Transverse colon (tissue), 4 donors: ENCODE data around the gene TLE3. TPM values are rescaled to one million over a fixed set of nuclear protein-coding genes. Genes with fewer than 3 reads are reported as not detected.
A peak's percentile ranks its signal among the peaks of the same experiment; 100 is the strongest.

Experiments used
- DNase-seq: peaks from one replicate; pipeline ENCODE4 v3.0.0-alpha.2; 2019
- H3K27ac ChIP-seq, 4 donors: fragments of 200-600 bp; sonication (generic); 2 replicates each; pipeline ENCODE4 v1.5.1; 2016 to 2018; ENCODE audit warnings: inconsistent platforms in 4 of 4
- H3K27me3 ChIP-seq: fragments of 200-600 bp; sonication (generic); 2 replicates; pipeline ENCODE4 v1.5.1; 2017; ENCODE audit warnings: inconsistent platforms
- H3K36me3 ChIP-seq, 4 donors: fragments of 200-600 bp; sonication (generic); 2 replicates each; pipeline ENCODE4 v1.5.1; 2017 to 2019; ENCODE audit warnings: inconsistent platforms in 4 of 4
- H3K4me1 ChIP-seq, 4 donors: fragments of 200-600 bp; sonication (generic); 2 replicates each; pipeline ENCODE4 v1.5.1; 2017 to 2020; ENCODE audit warnings: inconsistent platforms in 4 of 4
- H3K4me3 ChIP-seq, 4 donors: fragments of 200-600 bp; sonication (generic); 1 replicate in 1 of 4; 2 replicates in 3 of 4; pipeline versions ENCODE4 v1.5.1 to v1.6.1; 2017 to 2019; ENCODE audit warnings: inconsistent platforms in 4 of 4
- H3K9me3 ChIP-seq, 2 donors: fragments of 200-600 bp; sonication (generic); 2 replicates each; pipeline ENCODE4 v1.5.1; 2017 to 2019; ENCODE audit warnings: inconsistent platforms in 2 of 2
- EP300 ChIP-seq: sonication (generic); formaldehyde crosslinking; IDR thresholded peaks from one replicate; pipeline ENCODE4 v1.6.1; 2017; ENCODE audit warnings: antibody characterized with exemption, low read depth
- POLR2A ChIP-seq: fragments of 450-650 bp; IDR thresholded peaks from one replicate; pipeline ENCODE4 v1.6.1; 2016; ENCODE audit warnings: antibody characterized with exemption, mild to moderate bottlenecking, moderate library complexity
- POLR2AphosphoS5 ChIP-seq, 3 donors: sonication (generic); formaldehyde crosslinking; IDR thresholded peaks; one replicate each; pipeline ENCODE4 v1.6.1; 2016; ENCODE audit warnings: antibody characterized with exemption in 3 of 3
- WGBS, 2 donors: methylation state at CpG; one replicate each; pipeline ENCODE4 v1.1.5; 2018; ENCODE audit warnings: low coverage in 1 of 2; 5-methylcytosine and 5-hydroxymethylcytosine counted together
- in situ Hi-C, 4 donors: fragments of 200-750 bp; cut with MboI; loops; one replicate each; pipeline versions ENCODE4 v1.15.0 to v1.15.1; 2017; ENCODE audit warnings: low sequenced_read_pairs in 3 of 4, low pct_ligation_motif_present in 1 of 4, low pct_unique_long_range_greater_than_20kb in 1 of 4
- intact Hi-C: fragments of 100-400 bp; cut with DNase I; formaldehyde crosslinking; loops from one replicate; pipeline ENCODE4 v1.15.1; 2023; ENCODE audit warnings: low total_unique reads
- total RNA-seq, 4 donors: library from RNA; depleted of rRNA; stranded (reverse); fragments of >200 nt; gene quantifications; one replicate each; pipeline ENCODE4 v1.1.0, GENCODE V29; 2016
- TF ChIP-seq, protein P1 (sequence below), 5 experiments: fragments of 200-600 bp in 3 of 5; fragments of 450-650 bp in 2 of 5; sonication (generic) in 3 of 5; IDR thresholded peaks; 1 replicate in 2 of 5; 2 replicates in 3 of 5; pipeline ENCODE4 v1.5.1; 2016 to 2017; ENCODE audit warnings: antibody characterized with exemption in 5 of 5, inconsistent platforms in 3 of 5, mild to moderate bottlenecking in 2 of 5, moderate library complexity in 1 of 5

TLE3 gene
- total RNA-seq, 4 donors from 2014 or later, result 49.8 to 223 (median 114) TPM

DNA sequence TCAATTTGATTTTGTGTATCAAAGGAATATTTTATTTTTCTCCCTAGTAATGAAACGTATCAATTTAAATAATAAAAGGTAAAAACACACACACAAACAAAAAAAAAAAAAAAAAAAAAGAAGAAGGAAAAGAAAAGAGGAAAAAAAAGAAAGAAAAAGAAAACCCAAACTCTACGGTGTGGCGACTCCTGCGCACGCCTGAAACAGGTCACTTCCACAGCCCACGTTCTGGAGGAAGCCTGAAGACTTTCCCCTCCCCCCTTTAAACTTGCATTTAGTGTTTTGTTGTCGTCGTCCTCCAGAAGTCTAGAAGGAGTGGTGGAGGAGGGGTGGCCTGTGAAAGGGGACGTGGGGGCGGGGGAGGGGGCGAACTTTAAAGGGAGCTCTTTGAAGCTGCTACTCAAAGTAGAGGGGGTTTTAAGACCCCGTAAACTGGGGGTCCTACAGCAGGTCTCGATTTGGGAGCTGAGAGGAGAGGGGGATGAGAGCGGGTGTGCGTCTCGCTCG, 2.3 kb upstream of the TLE3 start:
- Histone ChIP-seq H3K4me3 (peak overlapping the region in 3 of 4 donors; percentile 5 to 49 (median 34)), H3K27me3 (no peaks in the 10 kb centered on the region), H3K27ac (peak overlapping the region; percentile 79 to 97 (median 96)), H3K4me1 (peaks cover 12 to 41% (median 37%) of the 10 kb centered on the region in 4 donors), H3K9me3 (no peaks in the 10 kb centered on the region), H3K36me3 (no peaks in the 10 kb centered on the region)
- intact Hi-C loops, result loop anchor here (5.0 to 10.0 kb wide), 2 partner anchors 165 to 222 kb away; no protein-coding TSS in a partner anchor
- in situ Hi-C loops, result no loop called here
- no peak for TF ChIP-seq EP300
- TF ChIP-seq POLR2AphosphoS5 (IDR thresholded peaks at IDR 0.05), result no peak
- TF ChIP-seq, protein P1, sequence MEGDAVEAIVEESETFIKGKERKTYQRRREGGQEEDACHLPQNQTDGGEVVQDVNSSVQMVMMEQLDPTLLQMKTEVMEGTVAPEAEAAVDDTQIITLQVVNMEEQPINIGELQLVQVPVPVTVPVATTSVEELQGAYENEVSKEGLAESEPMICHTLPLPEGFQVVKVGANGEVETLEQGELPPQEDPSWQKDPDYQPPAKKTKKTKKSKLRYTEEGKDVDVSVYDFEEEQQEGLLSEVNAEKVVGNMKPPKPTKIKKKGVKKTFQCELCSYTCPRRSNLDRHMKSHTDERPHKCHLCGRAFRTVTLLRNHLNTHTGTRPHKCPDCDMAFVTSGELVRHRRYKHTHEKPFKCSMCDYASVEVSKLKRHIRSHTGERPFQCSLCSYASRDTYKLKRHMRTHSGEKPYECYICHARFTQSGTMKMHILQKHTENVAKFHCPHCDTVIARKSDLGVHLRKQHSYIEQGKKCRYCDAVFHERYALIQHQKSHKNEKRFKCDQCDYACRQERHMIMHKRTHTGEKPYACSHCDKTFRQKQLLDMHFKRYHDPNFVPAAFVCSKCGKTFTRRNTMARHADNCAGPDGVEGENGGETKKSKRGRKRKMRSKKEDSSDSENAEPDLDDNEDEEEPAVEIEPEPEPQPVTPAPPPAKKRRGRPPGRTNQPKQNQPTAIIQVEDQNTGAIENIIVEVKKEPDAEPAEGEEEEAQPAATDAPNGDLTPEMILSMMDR (IDR thresholded peaks at IDR 0.05), result no peak
- TF ChIP-seq POLR2A, result no peak
- WGBS, 2 donors, result 1 to 2% methylated on average over 9 to 17 of the region's 17 CpGs
- DNase-seq, result no peak

DNA sequence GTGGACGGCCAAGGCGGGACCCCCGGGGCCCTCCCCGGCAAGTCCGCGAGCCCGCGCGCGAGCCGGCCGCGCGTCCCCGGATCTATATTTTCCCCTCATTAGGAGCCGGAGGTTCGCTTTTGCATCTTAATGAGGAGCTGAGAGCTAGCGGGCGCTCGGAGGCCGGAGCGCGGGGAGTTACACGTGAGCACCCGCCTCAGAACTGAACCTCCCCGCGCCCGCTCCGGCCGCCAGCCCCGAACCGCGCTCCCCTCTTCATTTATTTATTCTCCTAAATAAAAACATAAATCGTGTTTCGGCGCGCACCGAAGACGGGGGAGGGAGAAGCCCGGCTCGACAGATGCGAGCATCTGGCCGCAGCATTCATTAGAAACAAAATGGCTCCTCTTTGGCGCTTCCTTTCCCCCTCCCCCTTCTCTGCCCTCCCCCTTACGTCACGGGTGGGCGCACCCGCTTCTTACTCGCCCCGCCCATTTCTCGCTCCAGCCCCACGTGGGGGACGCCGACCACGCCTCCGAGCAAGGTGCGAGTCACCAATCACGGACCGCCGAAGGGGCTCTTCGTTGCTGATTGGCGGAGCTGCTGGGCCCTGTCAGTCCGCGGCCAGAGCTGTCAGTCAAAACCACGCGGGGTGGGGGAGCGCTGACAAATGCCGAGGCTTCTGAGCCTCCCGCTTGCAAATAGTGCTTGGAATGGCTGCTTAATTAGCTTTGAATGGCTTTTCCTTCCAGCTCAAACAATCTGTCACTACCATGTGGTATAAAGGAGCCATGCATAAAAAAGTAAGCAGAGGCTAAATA, 1.6 kb upstream of the TLE3 start:
- 0% methylated on average over 11 to 53 of the region's 69 CpGs for WGBS, 2 donors
- intact Hi-C loops (loop anchor here (5.0 to 10.0 kb wide), 2 partner anchors 165 to 223 kb away; no protein-coding TSS in a partner anchor), in situ Hi-C loops (no loop called here)
- H3K9me3 ChIP-seq, result no peaks in the 10 kb centered on the region
- peak overlapping the region; percentile 95 to 97 (median 96) for H3K27ac ChIP-seq
- H3K4me1 ChIP-seq, result peaks cover 14 to 48% (median 44%) of the 10 kb centered on the region in 4 donors
- no peaks in the 10 kb centered on the region for H3K27me3 ChIP-seq
- no peaks in the 10 kb centered on the region for H3K36me3 ChIP-seq
- TF ChIP-seq EP300 (no peak), POLR2AphosphoS5 (IDR thresholded peaks at IDR 0.05) (peak; percentile 96 to 98 (median 97)), POLR2A (peak; percentile 95)
- TF ChIP-seq, protein P1 (IDR thresholded peaks at IDR 0.05), result peak in 1 of 5 experiments; percentile 11
- peak; percentile 100 for DNase-seq
- H3K4me3 ChIP-seq, result peak overlapping the region; percentile 41 to 94 (median 70)

DNA sequence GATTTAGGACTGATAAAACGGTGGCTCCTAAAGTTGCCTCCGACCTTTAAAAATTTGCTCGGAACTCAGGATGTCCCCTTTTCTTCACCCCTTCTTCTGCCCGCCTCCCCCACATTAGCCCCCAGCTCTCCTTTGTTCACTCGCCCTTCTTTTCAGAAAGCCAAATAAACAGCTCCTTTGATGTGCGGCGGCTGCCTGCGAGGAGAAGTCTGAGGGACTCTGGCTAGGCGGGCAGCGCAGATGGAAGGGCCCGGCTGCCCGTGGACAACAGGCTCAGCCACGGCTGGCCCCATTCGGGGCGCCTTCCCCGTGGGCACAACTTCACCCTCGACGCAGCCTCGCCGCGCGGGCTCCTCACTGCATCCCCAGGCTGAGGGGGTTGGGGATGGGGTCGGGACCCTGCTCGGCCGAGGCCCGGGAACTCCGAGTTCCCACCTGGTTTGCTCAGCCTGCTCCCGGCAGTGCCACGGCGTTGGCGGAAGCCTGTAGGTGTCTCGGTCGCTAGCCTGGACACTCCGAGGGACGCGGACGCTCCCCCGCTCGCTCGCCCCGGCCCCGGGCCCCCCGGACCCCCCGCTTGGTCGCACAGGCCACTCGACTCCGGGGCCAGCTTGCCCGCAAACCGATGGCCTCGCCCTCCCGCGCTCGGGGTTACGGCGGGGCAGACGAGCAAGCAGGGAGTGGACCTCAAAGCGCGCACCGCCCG, 897 bp upstream of the TLE3 start:
- WGBS, 2 donors, result 1% methylated on average over 26 of the region's 60 CpGs; no CpG with 5 or more reads in 1 of the 2 donors
- peak; percentile 67 for DNase-seq
- H3K4me3 ChIP-seq, result peak overlapping the region; percentile 41 to 94 (median 70)
- TF ChIP-seq, protein P1 (IDR thresholded peaks at IDR 0.05), result no peak
- TF ChIP-seq EP300 (no peak), POLR2A (no peak), POLR2AphosphoS5 (IDR thresholded peaks at IDR 0.05) (no peak)
- H3K4me1 ChIP-seq, result peaks cover 18 to 55% (median 52%) of the 10 kb centered on the region in 4 donors
- peak overlapping the region; percentile 95 to 97 (median 96) for H3K27ac ChIP-seq
- no peaks in the 10 kb centered on the region for H3K9me3 ChIP-seq
- no peaks in the 10 kb centered on the region for H3K36me3 ChIP-seq
- in situ Hi-C loops, result no loop called here
- intact Hi-C loops, result loop anchor here (5.0 to 10.0 kb wide), 2 partner anchors 166 to 224 kb away; no protein-coding TSS in a partner anchor
- no peaks in the 10 kb centered on the region for H3K27me3 ChIP-seq

DNA sequence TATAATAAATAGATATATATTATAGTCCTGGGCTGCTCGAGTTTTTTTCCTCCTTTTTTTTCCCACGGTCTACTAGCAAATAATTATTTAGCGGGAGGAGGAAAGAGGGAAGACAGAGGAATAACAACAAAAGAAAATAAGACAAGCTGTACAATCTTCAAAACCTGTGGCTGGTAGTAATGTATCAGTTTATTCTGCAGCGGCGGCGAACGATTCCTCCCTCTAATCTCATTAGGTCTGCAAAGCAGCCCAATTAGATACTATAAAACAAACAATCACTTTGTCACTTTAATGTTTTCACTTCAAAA, 390 bp upstream of the TLE3 start:
- in situ Hi-C loops (no loop called here), intact Hi-C loops (loop anchor here (5.0 to 10.0 kb wide), 2 partner anchors 167 to 224 kb away; no protein-coding TSS in a partner anchor)
- peaks cover 22 to 60% (median 57%) of the 10 kb centered on the region in 4 donors for H3K4me1 ChIP-seq
- DNase-seq, result peak; percentile 36
- H3K4me3 ChIP-seq, result peak overlapping the region; percentile 41 to 94 (median 70)
- no peaks in the 10 kb centered on the region for H3K36me3 ChIP-seq
- TF ChIP-seq, protein P1 (IDR thresholded peaks at IDR 0.05), result no peak
- TF ChIP-seq POLR2AphosphoS5 (IDR thresholded peaks at IDR 0.05) (no peak), POLR2A (no peak), EP300 (no peak)
- no peaks in the 10 kb centered on the region for H3K9me3 ChIP-seq
- WGBS, 2 donors, result 0 to 2% methylated on average over 7 of the region's 7 CpGs
- H3K27me3 ChIP-seq, result no peaks in the 10 kb centered on the region
- H3K27ac ChIP-seq, result peak overlapping the region; percentile 95 to 97 (median 96)
